HEK293 (cell line): ENCODE data around the gene EOGT.

Experiments
- CTCF ChIA-PET: fragments of 350-600 bp; formaldehyde crosslinking; extraction: SDS; loops from one replicate; lab custom pipeline; 2021; ENCODE audit warnings: antibody characterized with exemption; lab: Yijun Ruan, JAX
- POLR2A ChIA-PET: fragments of 300-600 bp; formaldehyde crosslinking; extraction: SDS; loops from one replicate; lab custom pipeline; 2020; ENCODE audit warnings: antibody characterized with exemption, inconsistent platforms; lab: Yijun Ruan, JAX
- H3K27ac ChIP-seq: fragments of 200-500 bp; sonication (Bioruptor generic); 2 replicates; pipeline ENCODE4 v1.5.1; 2014; ENCODE audit warnings: low read depth, low read length, control low read depth, inconsistent platforms; ENCODE audit errors: extremely low read depth
- H3K36me3 ChIP-seq, 2 experiments: fragments of 200-500 bp in 1 of 2; sonication (Bioruptor generic) in 1 of 2; 1 replicate in 1 of 2; 2 replicates in 1 of 2; pipeline ENCODE4 v1.5.1; 2014 to 2017; ENCODE audit warnings: inconsistent platforms in 2 of 2, low read length in 2 of 2; ENCODE audit not compliant: control insufficient read depth in 2 of 2, insufficient read depth in 1 of 2
- H3K4me1 ChIP-seq: fragments of 200-500 bp; sonication (Bioruptor generic); 2 replicates; pipeline ENCODE4 v1.5.1; 2014; ENCODE audit warnings: mild to moderate bottlenecking, low read length, inconsistent platforms; ENCODE audit not compliant: control insufficient read depth, insufficient read depth
- H3K4me3 ChIP-seq: 2 replicates; pipeline ENCODE4 v1.5.1; 2011; ENCODE audit warnings: low read depth, mild to moderate bottlenecking, control low read depth, low read length, moderate library complexity
- H3K9me3 ChIP-seq: fragments of 200-500 bp; sonication (Bioruptor generic); 2 replicates; pipeline ENCODE4 v1.5.1; 2014; ENCODE audit warnings: low read depth, low read length, inconsistent platforms; ENCODE audit not compliant: control insufficient read depth, insufficient read depth
- GLIS1 ChIP-seq: fragments of 450-650 bp; formaldehyde crosslinking; IDR thresholded peaks from 2 replicates; pipeline ENCODE4 v1.5.1; 2016; ENCODE audit warnings: missing biosample characterization, missing genetic modification characterization
- MYNN ChIP-seq: fragments of 450-650 bp; formaldehyde crosslinking; IDR thresholded peaks from 2 replicates; pipeline ENCODE4 v1.5.1; 2016; ENCODE audit warnings: missing biosample characterization, missing genetic modification characterization, borderline replicate concordance
- PATZ1 ChIP-seq: fragments of 450-650 bp; formaldehyde crosslinking; IDR thresholded peaks from 2 replicates; pipeline ENCODE4 v1.5.1; 2016; ENCODE audit warnings: missing biosample characterization, missing genetic modification characterization
- PRDM1 ChIP-seq: fragments of 450-650 bp; formaldehyde crosslinking; IDR thresholded peaks from 2 replicates; pipeline ENCODE4; 2016; ENCODE audit warnings: missing biosample characterization, missing genetic modification characterization
- RBAK ChIP-seq: fragments of 450-650 bp; formaldehyde crosslinking; IDR thresholded peaks from 2 replicates; pipeline ENCODE4 v1.5.1; 2016; ENCODE audit warnings: missing biosample characterization, missing genetic modification characterization
- SALL2 ChIP-seq: fragments of 450-650 bp; formaldehyde crosslinking; IDR thresholded peaks from 2 replicates; pipeline ENCODE4 v1.5.0; 2017; ENCODE audit warnings: missing biosample characterization, mild to moderate bottlenecking, missing genetic modification characterization, borderline replicate concordance
- SETDB1 ChIP-seq: IDR thresholded peaks from one replicate; pipeline ENCODE4 v1.6.1; 2017; ENCODE audit warnings: mild to moderate bottlenecking, low read length, moderate library complexity, mixed read lengths; ENCODE audit not compliant: insufficient read length
- TCF7L2 ChIP-seq: IDR thresholded peaks from 2 replicates; pipeline ENCODE4 v1.6.1; 2011; ENCODE audit warnings: low read depth, mild to moderate bottlenecking, inconsistent platforms, low read length, moderate library complexity, borderline replicate concordance
- TRIM28 ChIP-seq: IDR thresholded peaks from 2 replicates; pipeline ENCODE4 v1.6.1; 2011; ENCODE audit warnings: low read length, control low read depth, borderline replicate concordance
- WT1 ChIP-seq: fragments of 450-650 bp; formaldehyde crosslinking; IDR thresholded peaks from 2 replicates; pipeline ENCODE4 v1.5.1; 2016; ENCODE audit warnings: missing biosample characterization, missing genetic modification characterization
- ZBTB7A ChIP-seq: fragments of 450-650 bp; formaldehyde crosslinking; IDR thresholded peaks from 2 replicates; pipeline ENCODE4 v1.5.1; 2016; ENCODE audit warnings: low read depth, missing biosample characterization, missing genetic modification characterization
- ZNF121 ChIP-seq: fragments of 450-650 bp; formaldehyde crosslinking; IDR thresholded peaks from 2 replicates; pipeline ENCODE4 v1.5.1; 2016; ENCODE audit warnings: missing biosample characterization, missing genetic modification characterization
- ZNF140 ChIP-seq: fragments of 450-650 bp; formaldehyde crosslinking; IDR thresholded peaks from 2 replicates; pipeline ENCODE4 v1.5.1; 2016; ENCODE audit warnings: missing biosample characterization, missing genetic modification characterization
- ZNF16 ChIP-seq: fragments of 450-650 bp; formaldehyde crosslinking; IDR thresholded peaks from 2 replicates; pipeline ENCODE4 v1.5.1; 2016; ENCODE audit warnings: low read depth, missing biosample characterization, missing genetic modification characterization
- ZNF211 ChIP-seq: fragments of 450-650 bp; formaldehyde crosslinking; IDR thresholded peaks from 2 replicates; pipeline ENCODE4 v1.5.1; 2016; ENCODE audit warnings: low read depth, missing biosample characterization, missing genetic modification characterization
- ZNF280C ChIP-seq: fragments of 450-650 bp; formaldehyde crosslinking; IDR thresholded peaks from 2 replicates; pipeline ENCODE4 v1.5.1; 2016; ENCODE audit warnings: missing biosample characterization, missing genetic modification characterization
- ZNF354C ChIP-seq: fragments of 450-650 bp; formaldehyde crosslinking; IDR thresholded peaks from 2 replicates; pipeline ENCODE4 v1.5.1; 2016; ENCODE audit warnings: missing biosample characterization, missing genetic modification characterization, low read depth, borderline replicate concordance
- ZNF362 ChIP-seq: fragments of 450-650 bp; formaldehyde crosslinking; IDR thresholded peaks from 2 replicates; pipeline ENCODE4 v1.5.1; 2016; ENCODE audit warnings: missing biosample characterization, missing genetic modification characterization
- ZNF416 ChIP-seq: fragments of 450-650 bp; formaldehyde crosslinking; IDR thresholded peaks from 2 replicates; pipeline ENCODE4 v1.5.1; 2016; ENCODE audit warnings: missing biosample characterization, missing genetic modification characterization
- ZNF426 ChIP-seq: fragments of 450-650 bp; formaldehyde crosslinking; IDR thresholded peaks from 2 replicates; pipeline ENCODE4 v1.5.1; 2017; ENCODE audit warnings: missing biosample characterization, missing genetic modification characterization, mild to moderate bottlenecking, inconsistent platforms, moderate library complexity
- ZNF433 ChIP-seq: fragments of 450-650 bp; formaldehyde crosslinking; IDR thresholded peaks from 2 replicates; pipeline ENCODE4 v1.5.1; 2016; ENCODE audit warnings: missing biosample characterization, missing genetic modification characterization, low read depth
- ZNF549 ChIP-seq: fragments of 450-650 bp; IDR thresholded peaks from 2 replicates; pipeline ENCODE4 v1.5.1; 2018; ENCODE audit warnings: missing biosample characterization, missing genetic modification characterization, mild to moderate bottlenecking, inconsistent platforms, moderate library complexity
- ZNF610 ChIP-seq: fragments of 450-650 bp; formaldehyde crosslinking; IDR thresholded peaks from 2 replicates; pipeline ENCODE4 v1.5.1; 2016; ENCODE audit warnings: missing biosample characterization, missing genetic modification characterization, borderline replicate concordance
- ZNF621 ChIP-seq: fragments of 450-650 bp; formaldehyde crosslinking; IDR thresholded peaks from 2 replicates; pipeline ENCODE4 v1.5.1; 2017; ENCODE audit warnings: missing biosample characterization, missing genetic modification characterization
- ZNF626 ChIP-seq: fragments of 450-650 bp; sonication (Bioruptor Pico); formaldehyde crosslinking; IDR thresholded peaks from 2 replicates; pipeline ENCODE4 v1.5.1; 2018; ENCODE audit warnings: missing biosample characterization, missing genetic modification characterization, inconsistent platforms
- ZNF660 ChIP-seq: fragments of 450-650 bp; IDR thresholded peaks from 2 replicates; pipeline ENCODE4 v1.5.1; 2018; ENCODE audit warnings: missing biosample characterization, mild to moderate bottlenecking, missing genetic modification characterization
- TF ChIP-seq, protein P1 (sequence below): fragments of 450-650 bp; formaldehyde crosslinking; IDR thresholded peaks from 2 replicates; pipeline ENCODE4; 2016; ENCODE audit warnings: missing biosample characterization, missing genetic modification characterization
- TF ChIP-seq, protein P2 (sequence below): fragments of 450-650 bp; formaldehyde crosslinking; IDR thresholded peaks from 2 replicates; pipeline ENCODE4 v1.5.1; 2016; ENCODE audit warnings: missing biosample characterization, missing genetic modification characterization

Gene EOGT

DNA sequence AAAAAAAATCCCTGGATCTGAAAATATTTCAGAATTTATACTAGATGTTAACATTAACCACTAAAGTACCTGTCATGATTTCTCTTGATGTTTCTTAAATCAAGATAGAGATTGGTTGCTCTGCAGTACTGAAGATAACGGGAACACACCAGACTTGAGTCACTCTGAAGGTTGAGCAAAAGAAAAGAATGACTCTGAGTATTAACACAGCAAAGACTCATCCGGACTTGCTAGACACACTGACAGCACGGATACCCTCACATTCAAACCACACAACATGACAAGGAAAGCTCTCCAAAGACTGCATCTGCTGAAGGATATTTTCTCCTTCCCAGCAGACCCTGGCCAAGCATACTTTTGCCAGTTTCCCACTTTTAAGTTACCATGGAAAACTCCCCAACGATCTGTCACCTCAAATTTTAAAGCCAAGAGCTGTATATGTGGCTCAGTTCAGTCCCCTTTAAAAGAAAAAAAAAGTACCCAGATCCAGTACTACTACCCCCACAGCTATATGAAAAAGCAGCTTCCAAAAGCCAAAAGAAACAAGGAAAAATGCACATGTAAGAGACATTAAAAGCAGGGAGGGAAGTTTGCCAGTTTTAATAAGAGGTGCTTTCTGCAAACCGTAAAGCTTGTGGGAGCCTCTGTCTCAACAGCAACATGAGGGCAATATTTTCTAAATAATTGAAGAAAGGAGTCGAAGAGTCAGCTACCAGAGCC lies 8.3 kb downstream of the EOGT start:
- POLR2A ChIA-PET: no interaction called here
- Histone ChIP-seq H3K9me3 (no peaks in the 10 kb centered on the region), H3K27ac (no peak overlapping the region)
- no peak for TF ChIP-seq ZNF433 (tag by site-specific recombination)
- TF ChIP-seq ZNF621 (tag by site-specific recombination): no peak
- TF ChIP-seq GLIS1 (tag by site-specific recombination): no peak
- no peak for TF ChIP-seq ZBTB7A (tag by site-specific recombination)
- TF ChIP-seq WT1 (tag by site-specific recombination): no peak
- TF ChIP-seq MYNN: no peak
- no peak for TF ChIP-seq PATZ1 (tag by site-specific recombination)
- no peak for TF ChIP-seq SETDB1
- TF ChIP-seq, all 188 proteins: peak for 0
- Histone ChIP-seq H3K4me1 (no peaks in the 10 kb centered on the region), H3K4me3 (no peak overlapping the region), H3K36me3 (peaks cover 9 to 79% of the 10 kb centered on the region in 2 experiments; a peak in 2 of 3 replicates)
- CTCF ChIA-PET: no interaction called here

- peaks cover 9 to 74% of the 10 kb centered on the region in 2 experiments; a peak in 2 of 3 replicates for H3K36me3 ChIP-seq
- no peaks in the 10 kb centered on the region for H3K4me1 ChIP-seq
- no peak overlapping the region for H3K27ac ChIP-seq
- H3K9me3 ChIP-seq: no peaks in the 10 kb centered on the region
- TF ChIP-seq RBAK: no peak
- TF ChIP-seq ZNF140 (tag by site-specific recombination): no peak
- TF ChIP-seq SALL2 (tag by site-specific recombination): no peak
- no peak for TF ChIP-seq ZNF416
- no peak for TF ChIP-seq TRIM28
- no peak for TF ChIP-seq ZNF362 (tag by site-specific recombination)
- no peak for TF ChIP-seq ZNF354C (tag by site-specific recombination)
- no peak for TF ChIP-seq ZNF610 (tag by site-specific recombination)
- TF ChIP-seq, protein P1, sequence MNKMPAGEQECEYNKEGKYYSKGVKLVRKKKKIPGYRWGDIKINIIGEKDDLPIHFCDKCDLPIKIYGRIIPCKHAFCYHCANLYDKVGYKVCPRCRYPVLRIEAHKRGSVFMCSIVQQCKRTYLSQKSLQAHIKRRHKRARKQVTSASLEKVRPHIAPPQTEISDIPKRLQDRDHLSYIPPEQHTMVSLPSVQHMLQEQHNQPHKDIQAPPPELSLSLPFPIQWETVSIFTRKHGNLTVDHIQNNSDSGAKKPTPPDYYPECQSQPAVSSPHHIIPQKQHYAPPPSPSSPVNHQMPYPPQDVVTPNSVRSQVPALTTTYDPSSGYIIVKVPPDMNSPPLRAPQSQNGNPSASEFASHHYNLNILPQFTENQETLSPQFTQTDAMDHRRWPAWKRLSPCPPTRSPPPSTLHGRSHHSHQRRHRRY (tag by site-specific recombination): no peak
- no peak for TF ChIP-seq ZNF211
- no peak for TF ChIP-seq PRDM1 (tag by site-specific recombination)
- TF ChIP-seq ZNF121 (tag by site-specific recombination): no peak
- TF ChIP-seq ZNF549 (tag by site-specific recombination): no peak
- TF ChIP-seq ZNF660 (tag by site-specific recombination): no peak
- no peak for TF ChIP-seq ZNF626 (tag by site-specific recombination)
- TF ChIP-seq, protein P2, sequence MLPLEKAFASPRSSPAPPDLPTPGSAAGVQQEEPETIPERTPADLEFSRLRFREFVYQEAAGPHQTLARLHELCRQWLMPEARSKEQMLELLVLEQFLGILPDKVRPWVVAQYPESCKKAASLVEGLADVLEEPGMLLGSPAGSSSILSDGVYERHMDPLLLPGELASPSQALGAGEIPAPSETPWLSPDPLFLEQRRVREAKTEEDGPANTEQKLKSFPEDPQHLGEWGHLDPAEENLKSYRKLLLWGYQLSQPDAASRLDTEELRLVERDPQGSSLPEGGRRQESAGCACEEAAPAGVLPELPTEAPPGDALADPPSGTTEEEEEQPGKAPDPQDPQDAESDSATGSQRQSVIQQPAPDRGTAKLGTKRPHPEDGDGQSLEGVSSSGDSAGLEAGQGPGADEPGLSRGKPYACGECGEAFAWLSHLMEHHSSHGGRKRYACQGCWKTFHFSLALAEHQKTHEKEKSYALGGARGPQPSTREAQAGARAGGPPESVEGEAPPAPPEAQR: no peak
- no peak for TF ChIP-seq TCF7L2
- no peak for TF ChIP-seq ZNF426
- no peak for TF ChIP-seq ZNF16
- TF ChIP-seq ZNF280C (tag by site-specific recombination): no peak
- POLR2A ChIA-PET: no interaction called here
- CTCF ChIA-PET: no interaction called here
- H3K4me3 ChIP-seq: no peak overlapping the region
Observed at GRCh38 chr3:69004138-69004537, 9.3 kb downstream of the EOGT start.
